ENCODE measurements around the gene CRYGC.

DNA sequence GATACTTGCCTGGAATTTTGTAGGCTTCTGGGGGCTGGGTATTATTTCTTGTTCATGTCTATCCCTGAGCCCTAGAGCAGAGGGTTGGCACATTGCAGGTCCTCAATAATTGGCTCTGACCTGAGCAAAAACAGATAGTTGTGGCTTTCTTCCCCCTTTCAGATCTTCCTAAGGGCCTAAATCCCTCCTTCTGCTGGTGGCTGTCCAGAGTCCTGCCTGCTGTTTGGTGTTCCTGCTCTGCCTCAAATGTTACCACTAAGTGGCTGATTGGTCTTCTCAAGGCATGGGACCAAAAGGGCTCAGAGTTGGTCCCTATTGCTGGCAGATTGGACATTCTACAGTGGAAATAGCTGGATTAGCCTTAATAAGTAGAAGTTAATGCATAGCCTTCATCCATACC lies 17.4 kb upstream of the CRYGC start:
- TF ChIP-seq, protein P1, sequence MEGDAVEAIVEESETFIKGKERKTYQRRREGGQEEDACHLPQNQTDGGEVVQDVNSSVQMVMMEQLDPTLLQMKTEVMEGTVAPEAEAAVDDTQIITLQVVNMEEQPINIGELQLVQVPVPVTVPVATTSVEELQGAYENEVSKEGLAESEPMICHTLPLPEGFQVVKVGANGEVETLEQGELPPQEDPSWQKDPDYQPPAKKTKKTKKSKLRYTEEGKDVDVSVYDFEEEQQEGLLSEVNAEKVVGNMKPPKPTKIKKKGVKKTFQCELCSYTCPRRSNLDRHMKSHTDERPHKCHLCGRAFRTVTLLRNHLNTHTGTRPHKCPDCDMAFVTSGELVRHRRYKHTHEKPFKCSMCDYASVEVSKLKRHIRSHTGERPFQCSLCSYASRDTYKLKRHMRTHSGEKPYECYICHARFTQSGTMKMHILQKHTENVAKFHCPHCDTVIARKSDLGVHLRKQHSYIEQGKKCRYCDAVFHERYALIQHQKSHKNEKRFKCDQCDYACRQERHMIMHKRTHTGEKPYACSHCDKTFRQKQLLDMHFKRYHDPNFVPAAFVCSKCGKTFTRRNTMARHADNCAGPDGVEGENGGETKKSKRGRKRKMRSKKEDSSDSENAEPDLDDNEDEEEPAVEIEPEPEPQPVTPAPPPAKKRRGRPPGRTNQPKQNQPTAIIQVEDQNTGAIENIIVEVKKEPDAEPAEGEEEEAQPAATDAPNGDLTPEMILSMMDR (IDR thresholded peaks at IDR 0.05), result no peak
- no peak for TF ChIP-seq POLR2A (IDR thresholded peaks at IDR 0.05)

Data from testis (tissue), 2 donors.